ENCODE measurements around the gene ERCC8. TPM values are rescaled to one million over a fixed set of nuclear protein-coding genes. Genes with fewer than 3 reads are reported as not detected.

Gene ERCC8
- total RNA-seq, 6 experiments from 2014 or later: 8.5 to 10.7 (median 10.5) TPM

DNA sequence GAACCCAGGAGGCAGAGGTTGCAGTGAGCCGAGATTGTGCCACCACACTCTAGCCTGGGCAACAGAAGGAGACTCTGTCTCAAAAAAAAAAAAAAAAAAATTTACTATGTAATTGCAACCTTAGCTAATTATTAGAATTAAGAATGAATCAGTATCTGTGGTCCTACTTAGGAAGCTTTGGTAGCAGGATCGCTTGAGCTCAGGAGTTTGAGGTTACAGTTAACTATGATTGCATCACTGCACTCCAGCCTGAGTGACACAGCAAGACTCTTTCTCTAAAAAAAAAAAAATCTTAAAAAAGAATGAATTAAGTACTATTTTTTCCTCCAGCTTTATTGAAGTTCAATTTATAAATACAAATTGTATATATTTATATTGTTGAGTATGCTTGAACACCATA is 16.8 kb upstream of the ERCC8 start:
- Mint-ChIP-seq H3K4me1 (ENCODE audit: low read depth) (peaks cover 14% of the 10 kb centered on the region), H3K36me3 (ENCODE audit: low read depth) (peaks cover 9% of the 10 kb centered on the region), H3K27me3 (ENCODE audit: insufficient read depth) (no peaks in the 10 kb centered on the region), H3K4me3 (no peak overlapping the region), H3K9me3 (no peaks in the 10 kb centered on the region), H3K27ac (no peak overlapping the region)
- no peak for DNase-seq
- TF ChIP-seq, protein P1, sequence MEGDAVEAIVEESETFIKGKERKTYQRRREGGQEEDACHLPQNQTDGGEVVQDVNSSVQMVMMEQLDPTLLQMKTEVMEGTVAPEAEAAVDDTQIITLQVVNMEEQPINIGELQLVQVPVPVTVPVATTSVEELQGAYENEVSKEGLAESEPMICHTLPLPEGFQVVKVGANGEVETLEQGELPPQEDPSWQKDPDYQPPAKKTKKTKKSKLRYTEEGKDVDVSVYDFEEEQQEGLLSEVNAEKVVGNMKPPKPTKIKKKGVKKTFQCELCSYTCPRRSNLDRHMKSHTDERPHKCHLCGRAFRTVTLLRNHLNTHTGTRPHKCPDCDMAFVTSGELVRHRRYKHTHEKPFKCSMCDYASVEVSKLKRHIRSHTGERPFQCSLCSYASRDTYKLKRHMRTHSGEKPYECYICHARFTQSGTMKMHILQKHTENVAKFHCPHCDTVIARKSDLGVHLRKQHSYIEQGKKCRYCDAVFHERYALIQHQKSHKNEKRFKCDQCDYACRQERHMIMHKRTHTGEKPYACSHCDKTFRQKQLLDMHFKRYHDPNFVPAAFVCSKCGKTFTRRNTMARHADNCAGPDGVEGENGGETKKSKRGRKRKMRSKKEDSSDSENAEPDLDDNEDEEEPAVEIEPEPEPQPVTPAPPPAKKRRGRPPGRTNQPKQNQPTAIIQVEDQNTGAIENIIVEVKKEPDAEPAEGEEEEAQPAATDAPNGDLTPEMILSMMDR (IDR thresholded peaks at IDR 0.05): no peak

DNA sequence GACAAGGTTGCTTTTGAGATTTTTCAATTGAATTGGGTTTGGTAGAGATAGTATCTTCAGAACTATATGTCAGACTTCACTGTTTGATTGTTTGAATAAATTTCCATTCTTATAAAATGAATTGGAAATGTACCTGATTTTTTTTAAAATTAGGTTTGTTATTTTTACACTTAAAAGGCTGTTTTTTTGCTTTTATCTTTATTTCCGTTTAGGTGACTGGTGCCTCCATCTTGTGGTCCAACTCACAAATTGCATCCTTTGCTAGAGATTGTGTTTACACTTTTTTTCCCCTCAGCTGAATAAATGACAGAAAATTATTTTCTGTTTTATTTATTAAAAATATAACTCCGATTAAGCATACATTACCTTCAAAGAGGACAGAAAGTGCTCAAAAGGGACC is 15.7 kb upstream of the ERCC8 start:
- no peak overlapping the region for H3K27ac Mint-ChIP-seq
- TF ChIP-seq, protein P1 (IDR thresholded peaks at IDR 0.05): peak; percentile 81
- peaks cover 7% of the 10 kb centered on the region; the same call in 1 of the 2 replicates for H3K9me3 Mint-ChIP-seq
- H3K4me1 Mint-ChIP-seq (ENCODE audit: low read depth): peaks cover 14% of the 10 kb centered on the region
- H3K36me3 Mint-ChIP-seq (ENCODE audit: low read depth): peaks cover 2% of the 10 kb centered on the region
- H3K27me3 Mint-ChIP-seq (ENCODE audit: insufficient read depth): no peaks in the 10 kb centered on the region
- peak; percentile 25 for DNase-seq
- H3K4me3 Mint-ChIP-seq: no peak overlapping the region

DNA sequence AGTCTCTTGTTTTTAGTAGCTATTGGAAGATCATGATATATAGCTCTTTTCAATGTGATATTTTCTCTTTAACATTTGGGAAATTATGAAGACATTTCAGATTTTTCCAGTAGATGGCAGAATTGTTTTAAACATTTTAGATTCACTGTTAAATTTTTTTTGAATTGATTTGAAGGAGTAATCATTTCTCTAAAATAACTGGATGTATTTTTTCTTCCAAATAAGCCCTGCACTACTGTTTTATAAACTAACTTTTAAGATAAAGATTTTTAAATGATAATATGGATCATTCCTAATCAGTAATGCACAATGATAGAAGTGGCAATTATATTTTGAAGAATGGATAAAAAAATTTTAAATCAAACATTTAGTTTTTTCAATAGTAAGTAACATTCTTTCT is 14.3 kb upstream of the ERCC8 start:
- H3K27ac Mint-ChIP-seq: no peak overlapping the region
- H3K4me1 Mint-ChIP-seq (ENCODE audit: low read depth): peaks cover 14% of the 10 kb centered on the region
- no peak overlapping the region for H3K4me3 Mint-ChIP-seq
- H3K27me3 Mint-ChIP-seq (ENCODE audit: insufficient read depth): no peaks in the 10 kb centered on the region
- H3K36me3 Mint-ChIP-seq (ENCODE audit: low read depth): peaks cover 10% of the 10 kb centered on the region
- peak; percentile 17 for DNase-seq
- TF ChIP-seq, protein P1 (IDR thresholded peaks at IDR 0.05): peak; percentile 76
- peaks cover 19% of the 10 kb centered on the region for H3K9me3 Mint-ChIP-seq

DNA sequence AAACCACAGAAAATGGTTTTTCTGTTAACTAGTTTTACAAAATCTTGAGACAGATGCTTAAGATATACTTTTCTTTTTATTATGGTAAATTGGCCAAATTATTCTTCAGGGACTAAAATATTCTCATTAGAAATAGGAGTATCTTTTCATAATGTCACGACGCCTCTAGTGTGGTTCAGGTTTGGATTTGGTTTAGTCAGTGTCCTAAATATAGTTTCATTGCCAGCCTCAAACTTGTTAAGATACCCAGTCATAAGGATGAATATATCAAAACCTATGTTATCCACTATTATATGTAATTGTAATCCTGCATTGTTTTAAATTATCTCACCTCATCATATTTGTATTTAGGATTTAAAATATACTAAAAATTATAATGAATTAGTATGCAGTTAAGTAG is 13.8 kb upstream of the ERCC8 start:
- no peak overlapping the region for H3K27ac Mint-ChIP-seq
- H3K27me3 Mint-ChIP-seq (ENCODE audit: insufficient read depth): no peaks in the 10 kb centered on the region
- DNase-seq: no peak
- TF ChIP-seq, protein P1 (IDR thresholded peaks at IDR 0.05): no peak
- no peak overlapping the region for H3K4me3 Mint-ChIP-seq
- H3K36me3 Mint-ChIP-seq (ENCODE audit: low read depth): peaks cover 10% of the 10 kb centered on the region
- H3K4me1 Mint-ChIP-seq (ENCODE audit: low read depth): peaks cover 14% of the 10 kb centered on the region
- peaks cover 19% of the 10 kb centered on the region for H3K9me3 Mint-ChIP-seq

DNA sequence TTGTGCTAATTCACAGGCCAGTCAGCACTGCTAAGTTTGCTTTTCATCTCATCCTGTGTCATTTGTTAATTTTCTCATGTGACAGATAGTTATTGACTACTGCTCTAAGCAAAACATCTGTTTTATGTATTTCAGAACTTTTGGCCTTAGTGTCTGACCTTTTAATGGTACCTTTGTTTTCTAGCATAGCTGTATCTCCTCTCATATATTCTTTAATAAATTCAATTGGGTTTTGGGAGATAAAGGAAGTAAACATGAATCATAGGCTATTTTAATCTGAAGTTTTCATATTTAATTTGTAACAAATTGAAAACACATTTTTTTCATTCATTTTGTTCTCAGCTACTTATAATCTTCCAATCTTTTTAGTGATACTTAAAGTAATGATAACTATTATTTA is 13.2 kb upstream of the ERCC8 start:
- Mint-ChIP-seq H3K36me3 (ENCODE audit: low read depth) (peaks cover 10% of the 10 kb centered on the region), H3K9me3 (peaks cover 19% of the 10 kb centered on the region), H3K4me1 (ENCODE audit: low read depth) (peaks cover 14% of the 10 kb centered on the region), H3K27me3 (ENCODE audit: insufficient read depth) (no peaks in the 10 kb centered on the region), H3K4me3 (no peak overlapping the region), H3K27ac (no peak overlapping the region)
- TF ChIP-seq, protein P1 (IDR thresholded peaks at IDR 0.05): no peak
- DNase-seq: no peak

DNA sequence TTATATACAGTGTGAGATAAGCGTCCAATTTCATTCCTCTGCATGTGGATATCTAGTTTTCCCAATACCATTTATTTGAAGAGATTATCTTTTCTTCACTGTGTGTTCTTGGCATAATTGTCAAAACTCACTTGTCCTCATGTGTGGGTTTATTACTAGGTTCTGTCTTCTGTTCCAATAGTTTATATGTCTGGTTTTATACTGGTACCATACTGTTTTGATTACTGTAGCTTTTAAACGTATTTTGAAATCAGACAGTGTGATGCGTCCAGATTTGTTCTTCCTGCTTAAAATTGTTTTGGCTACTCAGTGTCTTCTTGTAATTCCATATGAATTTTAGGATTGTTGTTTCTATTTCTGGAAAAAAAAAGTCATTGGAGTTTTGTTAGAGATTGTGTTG is 10.4 kb upstream of the ERCC8 start:
- Mint-ChIP-seq H3K4me1 (ENCODE audit: low read depth) (peaks cover 14% of the 10 kb centered on the region), H3K4me3 (no peak overlapping the region), H3K9me3 (peaks cover 19% of the 10 kb centered on the region), H3K27ac (no peak overlapping the region), H3K27me3 (ENCODE audit: insufficient read depth) (no peaks in the 10 kb centered on the region), H3K36me3 (ENCODE audit: low read depth) (peaks cover 10% of the 10 kb centered on the region)
- TF ChIP-seq, protein P1 (IDR thresholded peaks at IDR 0.05): no peak
- DNase-seq: no peak

Measured in HFFc6 (cell line).